Stimulated activated CD4-positive, alpha-beta T cell treated with anti-CD3 and anti-CD28 coated beads, Interleukin-2, amount 100 ng/mL, for 48 hours (primary cell): ENCODE data around the gene SLC35D1.
"Not testable (repeated sequence)": the region's sequence is repeated elsewhere in the genome, so short reads cannot be mapped to it uniquely, and the experiment has no call there.

Source experiments
- DNase-seq, 2 donors: peaks; one replicate each; pipeline ENCODE4 v3.0.0-alpha.2; 2020

The SLC35D1 gene

DNA sequence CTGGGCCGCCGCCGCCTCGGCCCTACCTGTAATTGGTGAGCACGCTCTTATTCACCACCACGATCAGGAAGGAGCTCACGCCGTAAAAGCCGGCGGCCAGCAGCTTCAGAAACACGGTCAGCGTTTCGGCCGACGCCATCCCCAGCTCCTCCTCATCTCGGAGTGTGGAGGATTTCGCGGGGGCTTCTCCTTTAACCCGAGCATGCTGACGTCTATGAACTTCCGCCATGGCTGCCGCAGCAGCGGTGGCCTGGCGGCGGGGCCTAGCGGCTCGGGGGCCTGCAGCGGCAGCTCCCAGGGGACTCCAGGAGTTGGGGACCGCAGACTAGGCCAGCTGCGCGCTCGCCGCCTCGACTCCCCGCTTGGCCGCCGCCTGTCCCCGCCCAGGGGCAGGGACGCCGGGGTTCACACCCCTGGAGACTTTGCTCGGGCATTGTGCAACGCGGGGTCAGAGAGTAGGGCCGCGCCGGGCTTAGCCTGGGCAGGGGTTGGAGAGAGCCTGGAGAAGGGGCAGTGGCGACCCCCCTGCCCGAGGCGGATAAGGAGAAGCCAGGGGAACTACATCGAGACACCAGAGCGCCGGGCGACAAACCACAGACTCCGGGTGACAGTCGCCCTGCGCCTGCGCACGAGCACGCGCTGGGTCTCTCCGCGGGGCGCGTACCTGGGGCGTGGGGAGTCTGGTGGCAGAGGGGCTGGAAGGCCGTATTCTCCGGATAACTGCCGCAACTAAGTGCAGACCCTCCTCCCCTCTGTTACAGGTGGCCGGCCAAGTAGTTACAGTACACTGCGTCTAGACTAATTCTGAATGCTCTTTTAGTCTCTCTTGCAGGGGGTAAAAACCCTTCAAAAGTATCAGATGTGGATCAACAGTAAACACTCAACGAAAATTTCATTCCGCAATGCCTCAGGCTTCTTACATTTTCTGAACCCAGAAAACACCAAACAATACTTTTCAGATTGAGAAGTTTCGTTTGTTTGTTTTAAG lies at the start of gene SLC35D1:
Gene SLC35D1, minus strand, starts transcription at position 364 of the 988 bp plus-strand sequence. Its CDS starts 135 bp downstream, at position 229.
- peak; percentile 59 to 67 for DNase-seq

DNA sequence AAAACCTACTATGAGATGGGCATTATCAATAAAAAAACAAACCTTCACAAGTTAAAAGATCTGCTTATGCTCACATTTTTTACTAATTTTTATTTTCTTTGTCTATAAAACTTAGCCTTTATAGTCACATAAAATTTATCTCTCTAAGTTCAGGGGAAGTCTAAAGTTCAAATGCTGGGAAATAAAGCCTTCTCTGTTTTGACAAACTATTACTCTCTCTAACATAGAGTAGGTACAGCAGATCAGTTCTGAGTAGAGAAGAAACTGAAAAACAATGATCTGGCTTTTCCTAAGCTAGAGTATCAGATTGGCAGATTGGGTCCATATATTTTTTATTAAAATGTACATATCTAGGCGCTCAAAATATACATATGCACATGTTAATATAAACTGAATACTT lies 49.6 kb upstream of the SLC35D1 start:
- DNase-seq = no peak

DNA sequence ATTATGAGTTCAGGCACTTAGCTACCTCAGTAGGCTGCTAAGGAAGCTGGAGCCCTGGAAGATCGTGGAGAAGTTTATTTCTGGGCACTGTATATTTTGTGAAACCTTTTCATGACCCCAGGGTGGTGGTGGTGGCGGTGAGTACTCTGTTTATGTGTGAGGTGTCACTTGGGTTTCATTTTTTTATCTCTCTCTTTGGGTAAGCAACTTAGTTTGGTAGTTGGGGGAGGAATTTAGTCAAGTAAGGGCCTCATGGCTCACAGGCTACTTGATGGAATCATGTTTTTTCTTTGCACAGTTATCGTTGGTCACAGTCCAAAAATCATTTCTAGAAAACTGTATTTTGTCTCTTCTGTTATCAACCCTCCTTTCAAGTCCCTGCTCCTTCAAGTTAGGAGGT lies 46.9 kb upstream of the SLC35D1 start:
- DNase-seq = no peak

DNA sequence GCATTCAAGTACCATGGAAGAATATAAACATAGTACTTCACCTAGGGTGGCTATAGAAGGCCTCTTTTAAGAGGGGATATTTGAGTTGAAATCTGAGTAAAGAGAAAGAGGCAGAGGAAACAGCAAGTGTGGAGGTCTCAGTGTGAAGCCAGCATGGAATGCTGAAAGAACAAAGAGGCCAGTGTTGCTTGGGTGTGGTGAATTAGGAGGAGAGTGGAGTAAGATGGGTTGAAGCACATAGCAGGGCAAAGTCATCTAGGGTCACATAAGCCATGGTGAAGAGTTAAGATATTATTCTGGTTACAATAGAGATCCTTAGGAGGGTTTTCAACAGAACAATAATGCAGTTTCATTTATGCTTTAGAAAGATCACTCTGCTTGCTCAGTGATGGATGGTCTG lies 43.4 kb upstream of the SLC35D1 start:
- DNase-seq = no peak

DNA sequence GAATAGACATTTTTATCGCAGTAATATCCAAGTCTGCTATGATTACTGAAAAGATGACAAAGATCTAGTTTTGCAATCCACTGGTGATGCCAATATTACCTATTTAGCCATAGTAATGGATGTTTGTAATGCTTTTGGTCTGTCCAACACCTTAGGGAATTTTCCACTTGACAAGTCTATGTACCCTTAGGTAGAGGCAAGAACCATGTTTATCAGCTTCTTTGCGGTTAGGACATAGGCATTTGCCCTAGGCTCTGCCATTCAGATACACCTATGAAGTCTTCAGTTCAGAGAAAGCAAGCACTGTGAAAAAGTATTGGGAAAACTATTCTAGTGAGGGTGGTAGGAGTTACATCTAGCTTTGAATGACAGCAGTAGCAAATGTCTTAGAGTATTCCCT lies 40.2 kb upstream of the SLC35D1 start:
- DNase-seq = no peak

DNA sequence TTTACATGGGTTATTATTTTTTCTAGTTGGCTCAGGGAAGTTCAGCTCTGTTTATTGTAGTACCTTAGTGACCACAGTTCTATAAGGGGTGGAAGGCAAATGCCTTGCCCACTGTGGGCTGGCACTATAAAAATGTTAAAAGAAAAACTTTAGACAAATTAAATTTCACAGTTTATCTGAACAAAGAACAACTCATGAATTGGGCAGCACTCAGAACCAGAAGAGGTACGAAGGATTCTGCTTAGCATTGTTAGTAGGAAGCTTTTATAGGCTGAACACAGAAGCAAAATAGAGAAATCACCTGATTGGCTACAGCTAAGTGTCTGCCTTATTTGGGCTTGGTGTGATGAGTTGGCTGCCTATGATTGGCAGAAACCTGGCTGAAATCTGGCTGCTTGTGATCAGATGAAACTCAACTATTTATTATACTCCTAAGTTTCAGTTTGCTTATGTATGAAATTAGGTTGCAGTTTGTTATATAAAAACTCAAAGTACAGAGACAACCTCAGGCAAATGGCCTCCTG lies 35.8 kb upstream of the SLC35D1 start:
- DNase-seq = no peak

DNA sequence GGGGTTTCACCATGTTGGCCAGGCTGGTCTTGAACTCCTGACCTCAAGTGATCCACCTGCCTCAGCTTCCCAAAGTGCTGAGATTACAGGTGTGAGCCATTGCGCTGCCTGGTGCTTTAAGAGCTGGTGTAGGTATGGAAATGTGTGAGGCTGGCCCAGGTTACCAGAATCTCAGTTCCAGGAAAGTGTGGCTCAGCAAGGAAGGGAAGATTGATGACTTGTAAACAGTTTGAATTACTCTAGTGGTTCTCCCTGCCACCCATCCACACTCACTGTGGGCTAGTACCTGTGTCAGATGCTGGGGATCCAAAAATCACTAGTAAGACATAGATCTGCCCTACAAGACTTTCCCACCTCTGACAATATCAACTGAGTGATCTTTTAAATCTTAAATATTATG lies 34.5 kb upstream of the SLC35D1 start:
- DNase-seq = no peak

DNA sequence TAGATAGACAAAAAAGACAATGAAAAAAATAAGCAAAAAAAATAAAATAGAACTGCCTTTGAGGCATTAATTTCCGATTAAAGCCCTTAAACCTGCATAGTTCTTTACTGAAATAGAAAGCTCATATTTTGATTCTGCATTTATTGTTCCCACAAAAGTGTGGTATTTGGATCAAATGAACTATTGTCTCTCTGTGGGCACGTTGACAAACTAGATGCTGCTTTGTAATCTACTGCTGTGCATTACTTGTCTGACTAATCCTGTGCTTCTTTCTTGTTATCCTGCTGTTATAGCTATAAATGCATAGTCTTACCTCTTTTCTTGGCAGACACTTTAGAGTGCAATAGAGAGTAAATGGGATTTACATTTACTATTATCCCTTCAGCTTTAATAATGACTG lies 31.4 kb upstream of the SLC35D1 start:
- DNase-seq = no peak

DNA sequence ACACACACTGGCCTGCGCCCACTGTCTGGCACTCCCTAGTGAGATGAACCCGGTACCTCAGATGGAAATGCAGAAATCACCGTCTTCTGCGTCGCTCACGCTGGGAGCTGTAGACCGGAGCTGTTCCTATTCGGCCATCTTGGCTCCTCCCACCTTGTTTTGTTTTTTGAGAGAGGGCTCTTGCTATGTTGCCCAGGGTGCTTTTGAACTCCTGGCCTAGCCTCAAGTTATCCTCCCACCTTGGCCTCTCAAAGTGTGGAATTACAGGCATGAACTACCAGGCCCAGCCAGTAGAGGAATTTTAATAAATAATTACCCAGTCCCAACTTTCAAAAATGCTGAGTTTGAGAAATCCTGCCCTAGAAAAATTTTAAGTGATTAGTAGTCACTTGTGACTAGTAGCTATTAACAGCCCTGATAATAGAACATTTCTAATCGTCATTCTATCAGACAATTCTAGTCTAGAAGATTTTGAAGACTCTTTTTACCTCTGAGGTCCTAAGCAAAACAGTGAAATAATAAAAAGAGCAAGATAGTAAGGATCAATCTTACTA lies 30.9 kb upstream of the SLC35D1 start:
- DNase-seq = no peak

DNA sequence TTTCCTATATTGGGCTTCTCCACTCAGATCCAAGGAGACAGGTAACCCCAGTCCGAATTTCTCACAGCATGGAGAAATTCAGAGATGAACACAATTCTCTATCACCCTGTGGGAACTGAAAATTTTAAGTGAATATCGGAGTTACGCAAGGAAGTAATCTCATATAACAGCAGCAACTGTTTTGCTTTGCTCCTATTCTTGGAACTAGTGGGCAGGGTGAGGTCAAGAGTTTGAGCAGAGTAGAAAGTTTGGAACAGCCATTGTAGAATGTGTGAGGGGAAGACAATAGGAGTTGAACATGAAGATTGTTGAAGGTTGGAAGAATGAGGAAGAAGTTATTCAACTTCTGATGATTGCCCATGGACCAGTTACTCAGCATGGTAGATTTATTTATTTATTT lies 24.3 kb upstream of the SLC35D1 start:
- no peak for DNase-seq

DNA sequence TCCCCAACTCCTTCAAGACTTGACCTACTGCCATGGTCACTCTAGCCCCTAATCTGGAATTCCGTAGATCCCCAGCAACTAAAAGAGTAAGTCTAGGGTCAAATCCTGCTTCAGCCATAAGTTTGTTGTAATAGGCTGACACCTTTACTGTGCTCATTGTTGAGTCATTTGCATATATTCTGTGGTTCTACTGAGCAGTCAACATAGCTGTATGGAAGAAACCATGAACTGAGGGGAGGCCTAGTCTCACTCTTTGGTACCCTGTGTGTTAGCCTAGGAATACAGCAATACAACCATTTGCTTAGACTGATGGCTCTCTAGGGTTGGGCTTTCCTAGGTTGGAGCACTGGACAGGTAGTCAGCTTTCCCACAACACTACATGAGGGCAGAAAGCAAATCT lies 23.6 kb upstream of the SLC35D1 start:
- no peak for DNase-seq

DNA sequence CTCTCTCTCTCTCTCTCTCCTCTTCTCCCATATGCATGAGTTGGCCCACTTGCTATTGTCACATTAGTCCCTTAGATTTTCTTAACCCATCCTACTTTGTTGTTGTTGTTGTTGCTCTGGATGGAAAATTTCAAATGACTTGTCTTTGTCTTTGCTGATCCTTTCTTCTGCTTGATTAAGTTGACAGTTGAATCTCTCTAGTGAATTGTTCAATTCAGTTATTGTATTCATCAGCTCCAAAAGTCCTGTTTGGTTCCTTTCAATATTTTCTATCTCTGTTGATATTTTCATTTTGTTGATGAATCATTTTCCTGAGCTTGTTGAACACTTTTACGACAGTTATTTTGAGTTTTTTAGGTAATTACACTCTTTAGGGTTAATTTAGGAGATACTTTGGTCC lies 18.8 kb upstream of the SLC35D1 start:
- no peak for DNase-seq

DNA sequence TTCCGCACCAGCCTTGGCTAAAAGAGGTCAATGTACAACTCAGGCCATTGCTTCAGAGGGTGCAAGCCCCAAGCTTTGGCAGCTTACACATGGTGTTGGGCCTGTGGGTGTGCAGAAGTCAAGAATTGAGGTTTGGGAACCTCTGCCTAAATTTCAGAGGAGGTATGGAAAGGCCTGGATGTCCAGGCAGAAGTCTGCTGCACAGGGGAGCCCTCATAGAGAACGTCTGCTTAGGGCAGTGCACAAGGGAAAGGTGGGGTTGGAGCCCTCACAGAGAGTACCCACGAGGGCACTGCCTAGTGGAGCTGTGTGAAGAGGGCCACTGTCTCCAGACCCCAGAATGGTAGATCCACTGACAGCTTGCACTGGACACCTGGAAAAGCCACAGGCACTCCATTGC lies 13.7 kb upstream of the SLC35D1 start:
- DNase-seq = not testable (repeated sequence)

DNA sequence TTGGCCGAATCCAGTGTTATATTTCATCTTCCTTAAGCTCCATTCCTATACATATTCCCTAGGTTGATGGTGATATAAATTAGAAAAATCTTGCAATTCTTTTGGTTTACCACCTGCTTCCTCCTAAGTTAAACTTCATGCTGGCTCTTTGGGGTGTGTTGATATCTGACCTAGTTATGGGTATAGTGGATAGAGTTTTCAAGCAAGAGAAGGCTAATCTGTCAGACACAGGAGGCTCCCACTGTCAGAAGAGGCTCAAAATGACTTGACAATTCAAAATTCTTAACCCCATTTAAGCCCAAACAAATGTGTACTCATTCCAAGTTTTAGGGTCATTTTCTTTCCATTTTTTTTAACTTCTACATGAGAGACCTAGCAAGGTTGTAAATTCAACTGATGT lies 8.5 kb upstream of the SLC35D1 start:
- DNase-seq = no peak

DNA sequence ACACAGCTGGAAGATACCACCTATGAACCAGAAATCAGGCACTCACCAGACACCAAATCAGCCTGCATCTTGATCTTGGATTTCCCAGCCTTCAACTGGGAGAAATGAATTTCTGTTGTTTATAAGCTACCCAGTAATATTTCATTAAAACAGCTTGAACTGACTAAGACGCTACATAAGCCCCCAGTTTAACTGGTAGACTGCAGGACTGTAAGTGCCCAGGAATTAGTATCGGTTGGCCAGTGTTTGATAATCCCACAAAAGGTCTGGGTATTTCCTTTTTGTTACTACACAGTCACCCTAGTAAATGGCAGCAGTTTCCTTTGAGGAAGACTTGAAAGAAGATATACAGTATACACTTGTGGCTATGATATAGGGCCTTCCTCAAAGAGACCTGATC lies 7.3 kb upstream of the SLC35D1 start:
- DNase-seq = no peak

DNA sequence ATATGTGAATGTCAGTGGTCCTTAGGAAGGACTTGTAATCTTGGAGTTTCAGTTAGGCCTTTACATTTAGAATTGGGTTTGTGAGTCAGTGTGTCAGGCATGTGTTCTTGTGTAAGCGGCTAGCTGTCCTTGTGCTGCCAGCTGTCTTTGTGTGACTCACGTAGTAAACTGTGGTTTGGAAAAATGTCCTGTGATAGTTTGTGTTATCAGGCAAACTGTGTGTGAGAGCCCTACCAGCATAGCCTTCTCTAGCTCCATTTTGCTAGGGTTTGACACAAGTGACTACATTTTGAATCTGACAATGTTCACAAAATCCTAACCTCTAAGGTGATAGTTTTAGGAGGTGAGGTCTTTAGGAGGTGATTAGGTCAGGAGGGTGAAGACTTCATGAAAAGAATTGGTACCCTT lies 6.9 kb upstream of the SLC35D1 start:
- no peak for DNase-seq

DNA sequence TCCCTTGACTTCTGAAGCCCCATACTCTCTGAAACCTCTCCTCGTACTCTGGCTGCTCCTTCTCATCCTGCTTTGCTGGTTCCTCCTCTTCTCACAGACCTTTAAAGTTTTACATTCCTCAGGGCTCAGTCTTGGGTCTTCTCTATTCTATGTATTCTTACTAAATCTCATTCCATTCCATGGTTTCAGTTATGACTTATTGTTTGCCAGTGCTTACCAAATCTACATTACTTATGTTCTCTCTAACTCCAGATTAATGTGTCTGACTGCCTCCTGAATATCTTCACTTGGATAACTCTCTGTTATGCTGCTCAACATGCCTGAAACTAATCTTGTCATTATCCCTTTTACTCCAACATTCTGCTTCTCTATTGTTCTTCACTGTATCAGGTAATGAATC lies 5.4 kb upstream of the SLC35D1 start:
- DNase-seq = no peak

DNA sequence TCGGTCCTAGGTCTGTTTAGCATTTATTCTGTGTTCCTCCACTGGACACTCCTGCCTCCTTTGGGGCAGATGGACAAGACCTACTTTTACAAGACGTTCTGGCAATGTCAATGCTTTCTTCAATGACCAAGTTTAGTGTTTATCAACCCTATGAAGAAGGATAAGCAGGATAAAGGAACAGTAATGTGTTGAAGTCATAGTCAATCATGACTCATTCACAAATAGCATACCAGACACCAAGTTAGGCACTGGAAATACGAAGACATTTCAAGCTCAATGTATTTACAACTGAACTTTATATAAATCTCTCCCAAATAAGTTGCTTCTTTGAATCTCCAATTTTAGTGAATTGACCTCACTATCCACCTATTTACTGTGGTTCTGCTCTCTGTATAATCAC lies 4.8 kb upstream of the SLC35D1 start:
- no peak for DNase-seq

DNA sequence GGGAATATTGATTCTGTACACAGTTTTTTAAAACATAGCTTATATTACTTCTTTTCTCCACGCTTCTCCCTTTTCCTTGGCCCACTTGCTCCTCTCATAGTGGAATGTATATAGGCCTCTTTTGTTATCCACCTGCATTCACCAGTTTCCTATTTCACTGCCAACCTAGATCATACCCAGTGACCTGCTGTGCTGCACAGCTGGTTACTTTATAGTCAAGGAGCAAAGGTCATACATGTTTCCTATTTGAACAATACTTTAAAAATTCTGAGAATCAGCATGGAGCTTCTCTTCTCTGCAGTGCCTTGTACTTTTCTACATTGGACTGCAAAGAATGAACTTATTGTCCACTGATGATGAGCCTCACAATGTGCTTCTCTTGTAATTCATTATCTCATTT lies 4.3 kb upstream of the SLC35D1 start:
- no peak for DNase-seq

DNA sequence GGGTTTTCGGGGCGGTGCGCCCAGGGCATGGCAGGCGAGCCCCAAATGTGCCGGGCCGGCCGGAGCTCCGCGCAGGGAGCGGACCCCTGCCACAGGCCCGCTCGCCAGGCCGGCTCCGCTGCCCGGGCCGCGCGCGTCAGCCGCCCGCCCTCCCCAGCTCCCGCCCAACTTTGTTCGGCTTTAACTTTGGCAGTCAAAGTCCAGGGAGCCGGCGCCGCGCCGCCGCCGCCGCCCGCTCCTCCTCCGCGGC lies 488 bp downstream of the SLC35D1 start:
- peak in 1 of 2 donors; percentile 18 for DNase-seq

DNA sequence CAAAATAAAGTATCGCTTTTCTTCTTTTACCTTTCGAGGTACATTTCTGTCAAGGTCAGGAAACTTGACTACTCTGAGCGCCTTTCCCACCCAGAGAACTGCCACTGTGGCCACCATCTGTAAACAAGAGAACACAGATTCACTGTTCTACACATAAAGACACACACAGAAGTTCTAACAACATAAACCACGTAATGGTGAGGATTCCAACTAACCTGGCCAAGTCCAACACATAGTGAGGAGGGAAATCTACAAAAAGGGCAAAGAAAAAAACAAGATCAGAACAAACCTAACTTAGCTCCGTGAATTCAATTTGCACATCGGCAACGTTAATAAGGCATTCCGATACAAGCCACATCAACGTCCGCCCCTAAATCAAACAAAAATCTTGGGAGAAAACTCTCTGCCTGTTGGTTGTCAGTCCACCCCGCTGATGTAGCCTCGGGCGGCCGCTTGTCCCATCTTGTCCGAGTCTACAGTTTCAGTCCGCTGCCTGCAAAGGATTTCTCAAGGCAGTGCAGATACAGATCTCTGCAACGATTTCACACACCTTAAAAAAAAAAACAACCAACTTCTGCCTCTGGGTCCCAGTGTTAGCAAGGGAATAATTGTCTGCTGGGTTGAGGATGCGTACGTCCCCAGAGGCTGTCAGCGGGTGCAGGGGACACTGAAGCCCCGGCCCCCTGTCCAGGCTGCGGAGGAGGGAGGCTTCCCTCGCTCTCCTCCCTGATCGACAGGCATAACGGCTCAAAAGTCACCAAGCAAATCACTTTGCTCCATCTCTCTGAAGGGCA lies 1.0 kb downstream of the SLC35D1 start:
- DNase-seq = peak; percentile 3 to 18

DNA sequence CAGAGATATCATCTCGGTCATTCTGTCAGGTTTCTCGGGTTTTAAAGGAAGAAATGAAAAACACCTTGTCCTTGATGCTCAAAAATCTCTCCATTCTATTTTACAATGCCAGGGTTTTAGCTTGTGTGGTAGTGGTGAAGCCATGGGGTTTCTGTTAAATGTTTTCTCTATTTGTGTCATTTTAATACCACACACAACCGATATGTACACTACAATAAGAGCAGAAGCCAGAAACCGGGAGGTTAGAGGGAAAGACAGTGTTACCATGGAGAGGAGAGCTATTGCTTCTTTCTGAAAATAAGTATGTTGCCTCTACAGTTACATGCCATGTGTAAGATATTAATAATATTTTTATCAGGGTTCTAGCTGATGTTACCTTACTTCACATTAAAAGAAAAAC lies 2.8 kb downstream of the SLC35D1 start:
- no peak for DNase-seq

DNA sequence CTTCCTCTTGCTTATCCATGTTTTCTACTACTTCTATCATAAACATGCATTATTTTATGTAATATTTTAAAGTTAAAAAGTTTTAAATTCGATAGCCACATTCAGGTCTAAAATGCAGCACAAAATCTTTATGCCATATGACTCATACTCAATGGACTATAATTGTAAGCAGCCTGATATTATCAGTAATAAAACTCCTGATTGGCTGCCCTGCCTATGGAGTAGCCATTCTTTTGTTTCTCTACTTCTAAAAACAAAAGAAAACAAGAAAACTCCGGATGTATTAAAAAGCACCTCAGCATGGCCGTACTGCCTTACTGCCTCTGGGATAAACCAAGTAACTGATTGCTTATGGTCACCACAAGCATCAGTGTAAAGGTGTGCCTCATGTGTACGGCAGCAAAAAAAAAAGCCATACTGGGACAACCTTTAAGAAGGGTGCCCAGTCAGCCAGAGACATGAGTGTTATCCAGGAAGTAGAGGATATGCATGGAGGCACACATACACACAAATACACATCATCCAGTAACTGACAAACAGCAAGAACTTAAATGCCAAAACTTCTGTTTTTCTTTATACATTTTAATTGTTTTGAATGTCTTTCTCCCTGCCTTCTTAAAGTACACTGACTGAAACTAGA lies 9.2 kb downstream of the SLC35D1 start:
- no peak for DNase-seq
